Fibroblast of lung (primary cell): Measurements from ENCODE around the gene DDX25. TPM values are rescaled to one million over a fixed set of nuclear protein-coding genes. Genes with fewer than 3 reads are reported as not detected.

ENCODE experiments used
- DNase-seq, 2 donors: peaks; one replicate each; pipeline versions ENCODE4 v3.0.0 to v3.0.0-alpha.2; 2010; ENCODE audit warnings: low read depth in 2 of 2
- H2AFZ ChIP-seq: 2 replicates; pipeline ENCODE4 v1.5.1; 2012; ENCODE audit warnings: low read length, control low read depth, inconsistent platforms
- H3K27ac ChIP-seq: 2 replicates; pipeline ENCODE4 v1.5.1; 2011; ENCODE audit warnings: low read length, control low read depth; ENCODE audit not compliant: insufficient read depth
- H3K27me3 ChIP-seq: 2 replicates; pipeline ENCODE4 v1.5.1; 2011; ENCODE audit warnings: mild to moderate bottlenecking, low read length; ENCODE audit not compliant: control insufficient read depth, insufficient read depth
- H3K36me3 ChIP-seq: 2 replicates; pipeline ENCODE4 v1.5.1; 2011; ENCODE audit warnings: low read length; ENCODE audit not compliant: control insufficient read depth, insufficient read depth
- H3K4me1 ChIP-seq: 2 replicates; pipeline ENCODE4 v1.5.1; 2011; ENCODE audit warnings: low read length; ENCODE audit not compliant: control insufficient read depth, insufficient read depth; ENCODE audit errors: extremely low read depth
- H3K4me2 ChIP-seq: 2 replicates; pipeline ENCODE4 v1.5.1; 2011; ENCODE audit warnings: low read length, control low read depth; ENCODE audit not compliant: insufficient read depth; ENCODE audit errors: extremely low read depth
- H3K4me3 ChIP-seq, 4 experiments: fragments of 200-600 bp in 1 of 4; sonication (generic) in 1 of 4; replicated peaks in 1 of 4; 2 replicates each; pipeline ENCODE4 v1.5.1; 2011 to 2016; ENCODE audit warnings: low read length in 4 of 4, low read depth in 3 of 4, mild to moderate bottlenecking in 3 of 4, control low read depth in 2 of 4, inconsistent platforms in 1 of 4, mixed read lengths in 1 of 4; ENCODE audit not compliant: insufficient read depth in 1 of 4; ENCODE audit errors: control extremely low read depth in 1 of 4
- H3K79me2 ChIP-seq: 2 replicates; pipeline ENCODE4 v1.5.1; 2012; ENCODE audit warnings: mild to moderate bottlenecking, low read length, inconsistent platforms; ENCODE audit not compliant: control insufficient read depth, insufficient read depth
- H3K9ac ChIP-seq: 2 replicates; pipeline ENCODE4 v1.5.1; 2011; ENCODE audit warnings: mild to moderate bottlenecking, low read length, control low read depth; ENCODE audit not compliant: insufficient read depth
- H3K9me3 ChIP-seq: 2 replicates; pipeline ENCODE4 v1.5.1; 2012; ENCODE audit warnings: low read depth, low read length; ENCODE audit not compliant: control insufficient read depth, insufficient read depth
- H4K20me1 ChIP-seq: 2 replicates; pipeline ENCODE4 v1.5.1; 2011; ENCODE audit warnings: low read length; ENCODE audit not compliant: control insufficient read depth, insufficient read depth; ENCODE audit errors: extremely low read depth
- EZH2 ChIP-seq: IDR thresholded peaks from 2 replicates; pipeline ENCODE4 v1.5.1; 2012; ENCODE audit warnings: low read length, control low read depth, mild to moderate bottlenecking; ENCODE audit errors: missing control alignments
- polyA plus RNA-seq, 2 donors: library from polyadenylated mRNA; depleted of rRNA in 1 of 2; stranded (reverse) in 1 of 2; unstranded in 1 of 2; fragments of >200 nt; gene quantifications; 2 replicates each; pipeline ENCODE4 v1.2.1, GENCODE V29; 2011 to 2012; ENCODE audit warnings: missing spikeins in 1 of 2
- total RNA-seq: library from RNA; depleted of rRNA; stranded (reverse); fragments of >200 nt; gene quantifications from 2 replicates; pipeline ENCODE4 v1.2.1, GENCODE V29; 2014
- TF ChIP-seq, protein P1 (sequence below), 2 donors: IDR thresholded peaks in 1 of 2; conservative IDR thresholded peaks in 1 of 2; 1 replicate in 1 of 2; 2 replicates in 1 of 2; pipeline ENCODE4 v1.5.1; 2011 to 2012; ENCODE audit warnings: low read length in 2 of 2, control low read depth in 1 of 2, inconsistent platforms in 1 of 2, low read depth in 1 of 2, mild to moderate bottlenecking in 1 of 2

DDX25 gene
- total and polyA plus RNA-seq, 2 donors (not counting 1 experiment from before 2014, with no cell fraction given) = not detected

DNA sequence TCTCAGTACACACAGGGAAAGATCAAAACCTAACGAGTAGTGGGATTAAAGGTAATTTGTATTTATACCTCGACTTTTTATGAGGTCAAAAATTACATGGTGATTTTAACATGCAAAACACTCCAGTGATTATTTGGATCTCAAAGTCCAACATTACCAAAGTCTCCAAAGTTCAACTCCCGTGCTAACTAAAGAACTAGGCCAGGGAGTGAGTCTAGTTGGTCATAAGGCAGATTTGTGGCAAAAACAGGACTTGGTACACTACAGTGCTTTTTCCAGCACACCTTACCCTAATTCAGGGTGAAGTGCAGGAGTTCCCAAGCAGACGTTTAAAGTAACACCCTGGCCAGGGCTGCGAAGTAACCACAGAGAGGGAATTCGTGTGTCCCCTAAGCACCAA is 2.4 kb upstream of the DDX25 start:
- Histone ChIP-seq H3K9ac (no peak overlapping the region), H3K79me2 (peaks cover 14% of the 10 kb centered on the region), H3K36me3 (peaks cover 4% of the 10 kb centered on the region), H3K27me3 (peaks cover 18% of the 10 kb centered on the region), H3K4me2 (no peak overlapping the region), H3K27ac (no peak overlapping the region), H4K20me1 (no peaks in the 10 kb centered on the region), H3K4me3 (no peak overlapping the region), H3K4me1 (no peaks in the 10 kb centered on the region), H2AFZ (no peak overlapping the region), H3K9me3 (no peaks in the 10 kb centered on the region)
- no peak for TF ChIP-seq EZH2
- DNase-seq = no peak

DNA sequence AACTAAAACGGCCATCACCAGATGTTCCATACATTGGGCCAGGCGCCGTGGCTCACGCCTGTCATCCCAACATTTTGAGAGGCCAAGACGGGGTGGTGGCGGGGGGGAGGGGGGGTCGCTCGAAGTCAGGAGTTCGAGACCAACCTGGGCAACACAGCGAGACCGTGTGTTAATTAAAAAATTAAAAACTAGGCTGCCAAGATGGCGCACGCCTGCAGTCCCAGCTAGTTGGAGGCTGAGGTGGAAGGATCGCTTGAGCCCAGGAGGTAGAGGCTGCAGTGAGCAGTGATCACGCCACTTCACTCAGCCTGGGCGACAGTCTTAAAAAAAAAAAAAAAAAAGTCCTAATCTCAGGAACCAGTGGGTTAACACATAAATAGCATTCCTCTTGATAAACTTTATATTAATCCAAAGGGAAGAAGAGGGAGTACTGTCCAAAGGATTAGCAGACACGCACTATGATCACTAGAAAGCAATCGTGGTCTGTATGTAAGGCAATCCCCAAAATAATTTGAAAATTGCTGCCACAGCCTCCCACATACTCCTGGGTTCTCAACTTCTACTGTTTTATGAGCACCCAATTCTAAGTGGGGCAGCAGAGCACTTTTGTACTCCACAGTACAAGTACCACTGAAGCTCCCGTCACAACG is 1.9 kb upstream of the DDX25 start:
- TF ChIP-seq EZH2 = no peak
- TF ChIP-seq, protein P1, sequence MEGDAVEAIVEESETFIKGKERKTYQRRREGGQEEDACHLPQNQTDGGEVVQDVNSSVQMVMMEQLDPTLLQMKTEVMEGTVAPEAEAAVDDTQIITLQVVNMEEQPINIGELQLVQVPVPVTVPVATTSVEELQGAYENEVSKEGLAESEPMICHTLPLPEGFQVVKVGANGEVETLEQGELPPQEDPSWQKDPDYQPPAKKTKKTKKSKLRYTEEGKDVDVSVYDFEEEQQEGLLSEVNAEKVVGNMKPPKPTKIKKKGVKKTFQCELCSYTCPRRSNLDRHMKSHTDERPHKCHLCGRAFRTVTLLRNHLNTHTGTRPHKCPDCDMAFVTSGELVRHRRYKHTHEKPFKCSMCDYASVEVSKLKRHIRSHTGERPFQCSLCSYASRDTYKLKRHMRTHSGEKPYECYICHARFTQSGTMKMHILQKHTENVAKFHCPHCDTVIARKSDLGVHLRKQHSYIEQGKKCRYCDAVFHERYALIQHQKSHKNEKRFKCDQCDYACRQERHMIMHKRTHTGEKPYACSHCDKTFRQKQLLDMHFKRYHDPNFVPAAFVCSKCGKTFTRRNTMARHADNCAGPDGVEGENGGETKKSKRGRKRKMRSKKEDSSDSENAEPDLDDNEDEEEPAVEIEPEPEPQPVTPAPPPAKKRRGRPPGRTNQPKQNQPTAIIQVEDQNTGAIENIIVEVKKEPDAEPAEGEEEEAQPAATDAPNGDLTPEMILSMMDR (conservative IDR thresholded peaks at IDR 0.05 in 1 of 2, IDR thresholded peaks at IDR 0.05 in 1 of 2; ENCODE audit: low read depth in 1 of 2, low read length in 2 of 2) = no peak
- H3K4me3 ChIP-seq = peak overlapping the region; percentile 73 to 99 (median 96)
- no peaks in the 10 kb centered on the region for H4K20me1 ChIP-seq
- H3K36me3 ChIP-seq = peaks cover 4% of the 10 kb centered on the region
- no peak for DNase-seq
- H2AFZ ChIP-seq = peak overlapping the region; percentile 99
- H3K4me1 ChIP-seq = no peaks in the 10 kb centered on the region
- H3K9ac ChIP-seq = peak overlapping the region; percentile 56
- peak overlapping the region; percentile 86 for H3K4me2 ChIP-seq
- H3K79me2 ChIP-seq = peaks cover 13% of the 10 kb centered on the region
- H3K27ac ChIP-seq = peak overlapping the region; percentile 84
- no peaks in the 10 kb centered on the region for H3K9me3 ChIP-seq
- H3K27me3 ChIP-seq = peaks cover 18% of the 10 kb centered on the region

DNA sequence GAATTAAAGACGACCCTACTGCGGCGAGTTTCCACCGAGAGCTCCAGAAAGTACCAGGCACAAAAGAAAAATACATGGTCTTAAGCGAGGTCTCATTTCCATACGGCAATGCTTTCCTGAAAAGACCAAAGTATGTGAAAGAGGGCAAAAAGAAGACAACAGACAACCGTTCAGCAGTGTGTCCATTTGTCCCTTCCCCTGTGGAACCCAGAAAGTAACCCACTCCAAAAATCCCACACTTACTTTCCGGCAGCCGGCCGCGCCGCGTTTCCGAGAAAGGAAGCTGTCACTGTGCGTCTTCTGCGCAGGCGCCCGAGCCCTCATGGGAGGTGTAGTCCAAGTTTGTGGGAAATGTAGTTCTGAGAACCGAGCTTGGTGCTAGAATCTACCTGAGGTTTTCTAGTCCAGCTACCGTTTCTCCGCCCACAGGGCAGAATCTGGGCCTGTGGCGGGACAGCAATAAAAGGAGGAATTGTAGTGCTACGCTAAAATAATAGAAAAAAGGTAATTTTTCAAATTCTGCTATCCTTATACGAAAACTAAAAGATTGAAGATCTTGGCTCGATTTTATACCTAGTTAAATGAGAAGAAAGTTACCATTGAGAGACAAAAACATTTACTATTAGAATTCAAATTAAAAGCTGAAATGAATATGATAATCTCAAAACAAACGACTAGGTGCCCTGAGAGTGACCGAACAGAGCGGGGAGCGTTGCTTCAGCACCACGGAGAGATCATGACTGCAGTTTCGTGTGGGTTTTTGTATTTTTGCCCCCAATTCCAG is 1.2 kb upstream of the DDX25 start, which contains the start of gene PUS3:
PUS3 (minus strand) TSS at position 280 of the 784 bp plus-strand sequence. CDS start 6,922 bp downstream, outside the sequence.
- DNase-seq = peak; percentile 76 to 82
- peak within 1 kb of the TSS; percentile 56 for H3K9ac ChIP-seq

More for the DNA sequence above, 1.2 kb upstream of the DDX25 start, which contains the start of gene PUS3:
- no peak for TF ChIP-seq EZH2
- TF ChIP-seq, protein P1 (conservative IDR thresholded peaks at IDR 0.05 in 1 of 2, IDR thresholded peaks at IDR 0.05 in 1 of 2; ENCODE audit: low read depth in 1 of 2, low read length in 2 of 2) = no peak
- Histone ChIP-seq H3K27ac (peak within 1 kb of the TSS; percentile 84), H3K79me2 (peaks cover 8% of the 10 kb centered on the region), H3K9me3 (no peaks in the 10 kb centered on the region), H3K36me3 (peaks cover 4% of the 10 kb centered on the region), H3K4me3 (peak within 1 kb of the TSS; percentile 73 to 99 (median 96)), H3K27me3 (peaks cover 18% of the 10 kb centered on the region), H3K4me1 (no peaks in the 10 kb centered on the region), H3K4me2 (peak within 1 kb of the TSS; percentile 86), H2AFZ (peak within 1 kb of the TSS; percentile 99), H4K20me1 (no peaks in the 10 kb centered on the region)
